Right lobe of liver (tissue), 4 donors: ENCODE results near the gene NMNAT2.

ENCODE experiments used
- CTCF ChIP-seq, 4 donors: fragments of 200-600 bp in 3 of 4; fragments of 450-650 bp in 1 of 4; IDR thresholded peaks; one replicate each; pipeline versions ENCODE4 v1.5.1 to v1.8.0; 2016 to 2022; ENCODE audit warnings: antibody characterized with exemption in 4 of 4, mild to moderate bottlenecking in 2 of 4
- POLR2A ChIP-seq: fragments of 450-650 bp; IDR thresholded peaks from one replicate; pipeline ENCODE4 v1.6.1; 2017; ENCODE audit warnings: antibody characterized with exemption, mild to moderate bottlenecking
- donor health status: DM: no; HTN: no; CAD: no.
- donor health status: DM: no; HTN: no; CAD: no.
- donor health status: DM: no; HTN: yes; CAD: no.

GRCh38 chr1:183346276-183346732 lies 71.9 kb downstream of the NMNAT2 start:
- TF ChIP-seq CTCF (IDR thresholded peaks at IDR 0.05) (no peak), POLR2A (no peak)
